Mucosa of rectum (tissue), 2 donors: ENCODE measurements around the gene MORC1.
"Not testable (repeated sequence)": the region's sequence is repeated elsewhere in the genome, so short reads cannot be mapped to it uniquely, and the experiment has no call there.

Experiments
- H3K27ac ChIP-seq, 2 donors: one replicate each; pipeline ENCODE4 v1.7.0; 2013; ENCODE audit warnings: inconsistent platforms in 2 of 2, low read depth in 2 of 2, low read length in 2 of 2
- H3K27me3 ChIP-seq, 2 donors: one replicate each; pipeline ENCODE4 v1.7.0; 2013; ENCODE audit warnings: low read length in 2 of 2; ENCODE audit not compliant: control insufficient read depth in 2 of 2, insufficient read depth in 2 of 2
- H3K36me3 ChIP-seq, 2 donors: one replicate each; pipeline ENCODE4 v1.7.0; 2013; ENCODE audit warnings: low read length in 2 of 2; ENCODE audit not compliant: control insufficient read depth in 2 of 2, insufficient read depth in 2 of 2
- H3K4me1 ChIP-seq, 2 donors: one replicate each; pipeline ENCODE4 v1.7.0; 2013; ENCODE audit warnings: low read length in 2 of 2, mild to moderate bottlenecking in 1 of 2; ENCODE audit not compliant: control insufficient read depth in 2 of 2, insufficient read depth in 2 of 2
- H3K4me3 ChIP-seq, 2 donors: one replicate each; pipeline ENCODE4 v1.7.0; 2013; ENCODE audit warnings: low read length in 2 of 2
- H3K9ac ChIP-seq, 2 donors: one replicate each; pipeline ENCODE4 v1.7.0; 2013; ENCODE audit warnings: low read length in 2 of 2, low read depth in 1 of 2, mild to moderate bottlenecking in 1 of 2
- H3K9me3 ChIP-seq, 2 donors: one replicate each; pipeline ENCODE4 v1.7.0; 2013; ENCODE audit warnings: low read length in 2 of 2; ENCODE audit not compliant: control insufficient read depth in 2 of 2
- donor health status: healthy.
- donor health status: Normal muscosa, but diverticular disease.

MORC1 gene

DNA sequence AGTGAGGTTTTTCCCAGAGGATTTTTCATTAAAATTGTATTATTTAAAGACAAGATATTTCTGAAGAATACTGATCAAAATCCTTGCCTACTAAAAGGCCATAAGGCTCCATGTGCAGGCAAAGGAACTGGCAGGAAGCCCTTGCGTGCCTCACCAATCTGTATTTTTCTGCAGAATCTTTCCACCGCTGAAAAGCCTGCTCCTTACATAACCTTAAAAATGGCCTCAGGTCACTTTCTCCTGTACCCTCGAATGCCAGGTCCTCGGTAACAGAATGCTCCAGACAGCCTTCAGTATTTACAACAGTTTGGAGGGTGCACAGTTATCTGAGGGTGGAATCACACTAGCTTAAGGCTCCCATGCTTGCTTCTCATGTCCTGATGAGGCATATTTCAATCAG lies 3.2 kb downstream of the MORC1 start:
- Histone ChIP-seq H3K9me3 (no peaks in the 10 kb centered on the region), H3K4me1 (no peaks in the 10 kb centered on the region), H3K36me3 (no peaks in the 10 kb centered on the region), H3K9ac (no peak overlapping the region), H3K27ac (no peak overlapping the region), H3K4me3 (no peak overlapping the region), H3K27me3 (no peaks in the 10 kb centered on the region)

DNA sequence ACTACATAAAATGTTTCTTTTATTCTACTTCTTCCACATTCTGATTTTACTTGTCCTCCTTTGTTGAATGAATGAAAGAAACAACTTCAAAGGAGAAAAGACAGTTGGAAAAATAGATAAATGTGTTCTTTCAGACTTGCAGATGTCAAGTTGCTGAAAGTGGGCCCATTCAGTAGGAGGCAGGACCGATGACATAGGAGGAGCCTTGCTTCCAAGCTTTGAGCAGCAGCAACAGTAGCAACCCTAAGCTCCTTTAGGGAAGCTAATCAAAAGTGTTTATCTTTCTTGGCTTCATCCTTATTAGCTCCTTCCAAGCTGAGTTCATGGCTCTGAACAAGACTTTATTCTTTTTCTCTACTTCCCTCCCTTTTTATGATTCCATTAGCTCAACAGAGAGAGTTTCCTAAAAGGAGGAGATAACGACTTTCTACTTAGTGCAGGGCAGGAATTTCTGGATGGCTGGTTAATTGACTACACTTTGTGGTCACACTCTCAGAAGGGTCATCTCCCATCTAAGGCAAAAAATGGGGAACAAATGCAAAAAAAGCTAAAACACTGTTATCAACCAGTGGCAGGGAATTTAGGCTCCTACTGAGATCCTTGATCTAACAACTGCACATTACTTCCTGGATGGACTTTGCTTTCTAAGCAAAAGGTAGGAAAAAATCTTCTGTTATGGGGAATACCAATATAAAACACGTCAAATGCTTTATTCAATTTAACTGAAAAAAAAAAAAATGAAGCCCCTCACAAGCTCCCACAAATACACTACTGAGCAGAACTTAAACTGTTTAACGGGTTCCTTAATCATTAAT lies 4.8 kb downstream of the MORC1 start:
- Histone ChIP-seq H3K9ac (no peak overlapping the region), H3K4me3 (no peak overlapping the region), H3K9me3 (no peaks in the 10 kb centered on the region), H3K4me1 (no peaks in the 10 kb centered on the region), H3K27me3 (no peaks in the 10 kb centered on the region), H3K27ac (no peak overlapping the region), H3K36me3 (no peaks in the 10 kb centered on the region)

DNA sequence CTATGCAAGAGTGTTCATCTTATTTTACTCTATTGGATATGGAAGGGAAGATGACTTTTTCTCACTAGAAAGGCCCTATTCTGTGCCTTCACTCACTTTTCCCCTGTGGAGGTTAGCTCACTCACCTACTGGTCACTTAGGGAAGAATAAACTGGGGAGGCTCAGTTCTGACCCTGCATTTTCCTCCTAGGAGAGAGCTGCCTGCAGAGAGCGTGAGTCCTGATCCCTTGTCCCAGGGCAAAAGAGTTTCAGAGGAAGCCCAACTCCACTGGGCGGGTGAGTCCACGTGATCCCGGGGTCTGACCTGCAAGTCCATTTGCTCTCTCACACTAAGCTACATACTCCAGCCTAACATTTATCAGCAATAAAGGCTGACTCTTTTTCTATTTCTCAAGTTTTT lies 8.4 kb downstream of the MORC1 start:
- no peaks in the 10 kb centered on the region for H3K36me3 ChIP-seq
- no peaks in the 10 kb centered on the region for H3K9me3 ChIP-seq
- no peak overlapping the region for H3K4me3 ChIP-seq
- H3K4me1 ChIP-seq, result no peaks in the 10 kb centered on the region
- H3K27me3 ChIP-seq, result no peaks in the 10 kb centered on the region
- H3K27ac ChIP-seq, result no peak overlapping the region
- H3K9ac ChIP-seq, result no peak overlapping the region

DNA sequence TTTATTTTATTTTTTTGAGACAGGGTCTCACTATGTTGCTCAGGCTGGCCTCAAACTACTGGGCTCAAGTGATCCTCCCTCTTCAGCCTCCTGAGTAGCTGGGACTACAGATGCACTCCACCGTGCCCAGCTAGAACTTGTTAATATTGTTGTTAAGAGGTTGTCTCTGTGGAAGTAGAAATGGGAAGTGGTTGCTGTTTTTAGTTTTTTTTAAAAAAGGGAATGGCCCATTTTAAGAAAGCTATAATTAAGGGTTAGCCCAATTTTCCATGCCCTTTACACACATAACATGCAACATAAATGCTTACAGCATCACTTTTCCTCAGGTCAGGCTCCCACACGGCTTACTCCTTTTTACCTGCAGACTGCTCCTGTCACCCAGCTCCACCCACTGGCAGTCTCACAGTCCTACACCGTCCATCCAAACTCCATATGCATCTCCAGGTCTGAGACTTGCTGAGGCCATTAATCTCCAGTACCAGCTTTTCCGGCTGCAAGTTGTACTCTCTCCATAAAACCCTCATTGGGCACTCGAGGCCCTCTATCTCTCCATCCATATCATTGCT lies 19.8 kb downstream of the MORC1 start:
- Histone ChIP-seq H3K9ac (no peak overlapping the region), H3K36me3 (no peaks in the 10 kb centered on the region), H3K4me1 (no peaks in the 10 kb centered on the region), H3K4me3 (no peak overlapping the region), H3K9me3 (no peaks in the 10 kb centered on the region), H3K27me3 (no peaks in the 10 kb centered on the region), H3K27ac (no peak overlapping the region)

DNA sequence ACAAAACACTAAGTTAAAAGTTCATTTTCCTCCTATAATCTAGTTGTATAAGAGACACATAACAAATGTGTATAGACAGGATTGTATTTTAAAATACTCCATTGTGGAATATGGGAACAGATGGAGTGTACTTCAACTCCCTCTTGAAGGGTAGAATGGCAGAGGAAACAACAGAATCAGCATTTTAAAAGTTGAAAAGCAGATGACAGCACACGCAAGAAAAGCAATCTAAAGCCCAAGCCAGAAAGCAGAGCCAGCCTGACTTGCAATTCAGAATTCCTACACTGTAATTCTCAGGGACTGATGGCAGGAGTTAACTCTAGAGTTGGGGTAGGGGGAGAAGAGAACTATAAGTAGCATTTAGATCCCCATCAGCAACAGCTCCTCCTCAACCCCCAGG lies 22.8 kb downstream of the MORC1 start:
- Histone ChIP-seq H3K9ac (no peak overlapping the region), H3K36me3 (no peaks in the 10 kb centered on the region), H3K27me3 (no peaks in the 10 kb centered on the region), H3K27ac (no peak overlapping the region), H3K9me3 (no peaks in the 10 kb centered on the region), H3K4me1 (no peaks in the 10 kb centered on the region), H3K4me3 (no peak overlapping the region)

DNA sequence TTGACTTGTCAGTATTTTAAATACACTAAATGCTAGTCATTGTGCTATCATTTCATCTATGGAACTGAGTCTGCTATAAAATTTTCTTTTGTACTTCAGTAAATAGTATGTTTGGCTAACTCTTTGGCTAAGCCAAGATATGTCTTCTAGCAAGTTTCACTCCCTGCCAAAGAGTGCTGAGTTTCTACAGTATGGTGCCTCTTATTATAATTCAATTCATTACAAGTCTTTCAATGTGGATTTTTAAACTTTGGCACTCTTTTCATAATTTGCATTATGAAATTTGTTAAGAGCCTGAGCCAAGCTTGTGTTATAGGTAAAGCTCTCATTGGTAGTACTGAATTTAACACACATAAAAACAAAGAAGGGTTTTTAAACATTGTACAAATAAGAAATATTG lies 24.4 kb downstream of the MORC1 start:
- Histone ChIP-seq H3K9me3 (no peaks in the 10 kb centered on the region), H3K36me3 (no peaks in the 10 kb centered on the region), H3K4me1 (no peaks in the 10 kb centered on the region), H3K27ac (no peak overlapping the region), H3K27me3 (no peaks in the 10 kb centered on the region), H3K4me3 (no peak overlapping the region), H3K9ac (no peak overlapping the region)

DNA sequence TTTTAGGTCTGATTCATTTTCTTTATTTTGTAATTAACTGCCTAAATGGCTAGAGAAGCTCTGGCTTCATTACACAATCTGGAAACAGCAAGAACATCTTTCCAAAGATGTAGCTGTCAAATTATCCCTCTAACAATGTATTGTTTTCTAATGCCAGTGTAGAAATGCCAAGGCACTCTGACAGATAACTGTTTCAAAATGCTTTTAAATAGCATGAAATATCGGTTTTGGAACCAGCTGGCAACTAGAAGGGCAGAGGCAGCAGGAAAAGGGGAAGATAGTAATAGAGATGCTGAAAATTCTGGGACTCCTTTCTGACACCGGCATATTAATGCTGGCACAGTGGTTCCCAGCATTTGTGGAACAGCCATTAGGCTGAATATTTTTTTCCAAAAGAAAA lies 26.1 kb downstream of the MORC1 start:
- H3K27me3 ChIP-seq, result no peaks in the 10 kb centered on the region

DNA sequence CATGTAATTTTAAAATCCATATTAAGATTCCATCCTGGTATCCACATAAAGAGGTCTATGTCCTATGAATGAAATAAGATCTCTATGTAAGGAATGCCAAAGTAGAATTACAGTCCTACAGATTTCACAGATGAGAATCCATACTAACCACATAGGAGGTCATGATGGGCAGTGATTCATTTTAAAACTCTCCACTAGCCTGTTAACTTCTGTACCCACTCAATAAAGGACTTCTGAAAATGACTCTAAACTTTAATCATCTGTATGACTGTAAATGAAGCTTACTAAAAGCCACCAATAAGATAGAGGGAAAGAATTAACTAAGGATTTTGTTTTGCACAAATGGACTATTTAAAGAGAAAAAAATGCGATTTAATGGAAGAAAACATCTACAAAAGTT lies 28.7 kb downstream of the MORC1 start:
- no peak overlapping the region for H3K9ac ChIP-seq
- H3K9me3 ChIP-seq, result no peaks in the 10 kb centered on the region
- no peak overlapping the region for H3K4me3 ChIP-seq
- no peak overlapping the region for H3K27ac ChIP-seq
- no peaks in the 10 kb centered on the region for H3K4me1 ChIP-seq
- no peaks in the 10 kb centered on the region for H3K36me3 ChIP-seq
- no peaks in the 10 kb centered on the region for H3K27me3 ChIP-seq

More for the DNA sequence above, 26.1 kb downstream of the MORC1 start:
- Histone ChIP-seq H3K36me3 (no peaks in the 10 kb centered on the region), H3K4me3 (no peak overlapping the region), H3K9ac (no peak overlapping the region), H3K4me1 (no peaks in the 10 kb centered on the region), H3K9me3 (no peaks in the 10 kb centered on the region), H3K27ac (no peak overlapping the region)

DNA sequence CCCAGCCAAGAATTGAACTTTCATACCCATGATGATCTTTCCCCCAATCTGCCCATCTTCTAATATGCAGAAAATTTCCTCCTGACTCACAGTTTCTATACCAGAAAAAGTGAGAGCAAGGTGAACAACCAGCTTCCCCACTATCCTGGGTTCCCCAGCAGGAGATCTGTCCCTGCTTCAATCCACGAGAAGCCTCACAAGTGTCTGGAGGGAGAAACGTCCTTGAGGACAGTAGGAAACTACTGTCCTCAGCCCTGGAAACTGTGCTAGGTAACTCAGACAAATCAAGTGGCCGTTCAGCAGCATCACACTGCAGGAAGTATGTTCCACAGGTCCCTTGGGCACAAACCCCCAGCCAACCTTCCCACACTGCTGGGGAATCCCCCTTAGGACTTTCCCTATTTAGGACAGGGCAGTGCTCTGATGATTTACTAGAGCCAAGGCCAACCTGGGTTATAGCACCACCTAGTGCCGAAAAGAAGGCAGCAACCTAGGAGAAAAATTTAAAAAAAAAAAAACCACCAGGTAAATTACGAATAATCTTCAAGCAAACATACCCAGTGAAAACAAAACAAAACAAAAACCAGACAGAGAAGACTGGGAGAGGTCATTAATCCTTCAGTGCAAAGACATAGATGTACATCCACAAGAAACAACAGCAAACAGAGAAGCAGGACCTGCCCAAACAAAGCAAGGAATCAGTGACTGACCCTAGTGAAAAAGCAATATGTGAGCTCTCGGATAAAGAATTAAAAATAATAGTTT lies 36.0 kb downstream of the MORC1 start:
- Histone ChIP-seq H3K36me3 (no peaks in the 10 kb centered on the region), H3K9ac (no peak overlapping the region), H3K9me3 (no peaks in the 10 kb centered on the region), H3K4me1 (no peaks in the 10 kb centered on the region), H3K27ac (no peak overlapping the region), H3K4me3 (no peak overlapping the region), H3K27me3 (no peaks in the 10 kb centered on the region)

DNA sequence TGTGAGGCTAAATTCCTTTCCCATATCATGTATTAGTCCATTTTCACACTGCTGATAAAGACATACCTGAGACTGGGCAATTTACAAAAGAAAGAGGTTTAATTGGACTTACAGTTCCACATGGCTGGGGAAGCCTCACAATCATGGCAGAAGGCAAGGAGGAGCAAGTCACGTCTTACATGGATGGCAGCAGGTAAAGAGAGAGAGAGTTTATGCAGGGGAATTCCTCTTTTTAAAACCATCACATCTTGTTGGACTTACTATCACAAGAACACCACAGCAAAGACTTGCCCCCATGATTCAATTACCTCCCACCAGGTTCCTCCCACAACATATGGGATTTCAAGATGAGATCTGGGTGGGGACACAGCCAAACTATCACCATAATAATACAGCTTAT lies 37.8 kb downstream of the MORC1 start:
- not testable (repeated sequence) for H3K9ac ChIP-seq, H3K9me3 ChIP-seq, H3K4me3 ChIP-seq, H3K36me3 ChIP-seq, H3K27me3 ChIP-seq, H3K4me1 ChIP-seq, H3K27ac ChIP-seq
